HL-60/S4 treated with phorbol 12-myristate 13-acetate at 8.2 ng/mL for 4 days and 3 days (cell line): ENCODE data around the gene CYP26B1.

Experiments
- in situ Hi-C: fragments of 300-500 bp; cut with MboI; formaldehyde crosslinking; loops from 2 replicates; pipeline ENCODE4 v1.15.0; 2022; ENCODE audit warnings: low sequenced_read_pairs

The CYP26B1 gene

DNA sequence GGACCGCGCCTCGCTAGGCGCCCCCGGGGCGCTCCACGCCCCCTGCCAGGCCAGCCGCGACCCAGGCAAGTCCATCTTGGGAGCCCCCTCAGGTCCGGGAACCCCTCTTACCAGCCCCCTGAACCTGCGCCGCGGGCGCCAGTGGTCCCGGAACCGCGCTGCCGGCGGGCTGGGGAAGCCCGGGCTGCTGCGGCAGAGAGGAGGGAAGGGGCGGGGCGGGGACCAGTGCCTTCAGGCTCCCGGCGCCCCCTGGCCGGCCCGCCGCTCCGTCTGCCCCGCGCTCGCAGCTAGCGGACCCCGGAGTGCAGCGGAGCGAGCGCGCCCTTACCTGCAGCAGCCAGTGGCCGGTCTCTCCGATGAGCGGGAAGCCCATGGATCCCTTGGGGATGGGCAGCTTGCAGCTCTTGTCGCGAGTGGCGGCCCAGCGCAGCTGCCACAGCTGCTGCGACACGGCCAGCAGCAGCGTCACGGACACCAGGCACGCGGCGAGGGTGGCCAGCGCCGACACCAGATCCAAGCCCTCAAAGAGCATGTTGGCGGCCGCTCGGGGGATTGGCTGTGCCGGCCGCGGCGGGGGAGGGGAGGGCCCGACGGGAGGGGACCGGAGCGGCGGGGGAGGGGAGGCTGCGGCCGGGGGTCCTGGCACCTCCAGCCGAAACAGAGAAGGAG, at the start of gene CYP26B1:
Gene CYP26B1, minus strand, starts transcription at position 560 of the 669 bp plus-strand sequence. Its CDS starts 28 bp downstream, at position 532.
- in situ Hi-C loops: no loop called here

DNA sequence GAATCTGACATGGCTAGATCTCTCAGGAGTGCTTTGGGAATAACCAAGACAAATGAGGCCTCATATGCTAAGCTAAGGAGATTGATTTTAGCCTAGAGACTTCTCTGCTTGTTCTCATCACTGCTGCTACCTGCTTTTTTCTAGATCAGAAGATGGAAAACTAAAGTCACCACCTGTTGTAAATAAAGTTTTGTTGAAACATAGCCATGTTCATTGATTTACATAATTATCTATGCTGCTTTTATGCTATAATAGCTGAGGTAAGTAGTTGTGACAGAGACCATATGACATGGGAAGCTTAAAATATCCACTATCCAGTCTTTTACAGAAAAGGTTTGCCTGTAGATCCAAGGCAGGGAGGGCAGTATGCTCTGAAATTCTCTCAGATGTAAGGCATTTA, 46.1 kb upstream of the CYP26B1 start:
- in situ Hi-C loops: no loop called here

DNA sequence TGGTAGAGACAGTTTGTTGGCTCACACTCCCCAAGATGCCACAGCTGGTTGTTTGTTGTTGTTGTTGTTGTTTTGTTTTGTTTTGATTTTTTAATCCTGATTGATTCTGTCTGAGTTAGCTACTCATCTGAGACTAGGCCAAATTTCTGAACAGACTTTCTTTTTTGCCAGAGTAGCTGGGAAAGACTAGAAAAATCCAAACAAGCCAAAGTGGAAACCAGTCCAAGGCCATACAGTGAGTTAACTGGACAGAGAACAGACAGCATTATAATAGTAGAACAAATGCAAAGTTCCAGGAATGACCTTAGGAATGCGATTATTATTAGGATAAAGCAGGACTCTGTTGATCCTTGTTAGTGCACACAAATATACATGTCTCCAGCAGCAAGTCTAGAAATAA, 43.8 kb upstream of the CYP26B1 start:
- in situ Hi-C loops: no loop called here

- in situ Hi-C loops: no loop called here
Observed at GRCh38 chr2:72185206-72185605, 37.5 kb upstream of the CYP26B1 start.

- in situ Hi-C loops: no loop called here
Observed at GRCh38 chr2:72183466-72183865, 35.8 kb upstream of the CYP26B1 start.

GRCh38 chr2:72183016-72183415, 35.4 kb upstream of the CYP26B1 start:
- in situ Hi-C loops: no loop called here

DNA sequence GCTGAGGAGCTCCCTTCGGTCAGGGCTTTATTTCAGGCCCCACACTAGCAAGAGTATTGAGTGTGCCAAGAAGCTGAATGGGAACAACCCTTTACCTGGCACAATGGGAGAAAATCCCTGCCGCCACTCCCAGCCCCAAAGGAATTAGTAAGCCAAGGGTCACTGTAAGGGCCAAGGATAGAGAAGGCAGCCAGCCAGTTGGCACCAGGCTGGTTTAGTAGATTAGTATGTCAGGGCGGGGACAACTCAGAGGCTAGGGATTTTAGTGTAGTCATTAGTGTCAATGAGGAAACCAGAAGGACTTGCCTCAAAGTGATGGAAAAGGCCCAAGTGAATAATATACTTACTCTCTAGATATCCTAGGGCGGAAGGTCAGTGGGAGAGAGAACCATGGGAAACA, 34.9 kb upstream of the CYP26B1 start:
- in situ Hi-C loops: no loop called here

DNA sequence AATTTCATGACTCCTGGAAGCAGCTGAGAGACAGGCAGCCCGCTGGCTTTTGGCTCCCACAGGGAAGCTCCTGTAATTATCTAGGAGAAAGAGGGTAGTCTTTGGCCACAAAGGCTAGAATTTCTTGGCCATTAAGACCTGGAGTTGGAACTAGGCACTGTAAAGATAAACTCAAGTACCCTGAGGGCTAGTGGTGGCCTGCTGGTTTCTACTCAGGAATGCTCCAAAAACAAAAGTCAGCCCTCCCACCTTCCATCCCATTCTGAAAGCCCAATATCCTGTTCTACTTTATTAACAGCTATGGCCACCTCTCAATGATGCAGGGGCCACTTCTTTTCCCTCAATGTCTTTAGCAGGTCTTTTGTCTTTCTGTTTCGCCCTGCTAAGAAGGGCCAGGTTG, 34.0 kb upstream of the CYP26B1 start:
- in situ Hi-C loops: no loop called here

- in situ Hi-C loops: no loop called here
Observed at GRCh38 chr2:72180351-72180750, 32.7 kb upstream of the CYP26B1 start.

DNA sequence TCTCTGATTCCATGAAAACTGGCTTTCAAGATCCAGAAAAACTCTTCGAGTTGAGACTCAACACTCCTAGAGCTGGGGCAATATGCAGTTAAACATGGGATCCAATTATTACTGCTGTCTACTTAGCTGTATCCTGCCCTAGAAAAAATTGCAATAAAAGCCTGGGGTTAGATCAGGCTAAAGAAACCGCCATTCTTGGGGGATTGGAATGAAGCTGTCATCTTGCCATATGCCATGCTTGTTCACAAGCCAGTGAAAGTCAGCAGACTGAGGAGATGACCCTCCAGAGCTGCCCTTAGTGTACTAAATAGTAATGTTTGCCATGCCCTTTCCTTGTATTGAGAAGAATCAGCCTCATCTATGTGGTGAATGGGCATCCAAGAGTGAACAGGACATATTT, 30.9 kb upstream of the CYP26B1 start:
- in situ Hi-C loops: no loop called here

- in situ Hi-C loops: no loop called here
Observed at GRCh38 chr2:72176281-72176680, 28.6 kb upstream of the CYP26B1 start.

DNA sequence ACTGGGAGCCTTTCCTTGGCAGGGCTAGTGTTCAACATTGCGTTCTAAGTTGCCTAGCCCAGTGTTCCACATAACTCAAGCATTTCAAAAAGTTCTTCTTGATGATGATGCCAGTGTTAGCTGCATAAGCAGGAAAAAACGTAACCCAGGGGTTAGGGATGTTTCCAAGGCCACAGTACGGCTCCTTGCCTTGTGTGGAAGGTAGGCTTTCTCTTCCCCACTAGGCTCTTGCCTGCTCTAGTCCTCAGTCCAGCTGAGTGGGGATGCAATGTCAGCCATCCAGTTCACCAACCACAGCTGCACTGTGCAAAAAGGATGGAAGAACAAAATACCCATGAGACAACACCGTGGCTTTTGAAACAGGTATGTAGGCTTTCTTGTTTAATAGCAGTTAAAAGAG, 28.0 kb upstream of the CYP26B1 start:
- in situ Hi-C loops: no loop called here

DNA sequence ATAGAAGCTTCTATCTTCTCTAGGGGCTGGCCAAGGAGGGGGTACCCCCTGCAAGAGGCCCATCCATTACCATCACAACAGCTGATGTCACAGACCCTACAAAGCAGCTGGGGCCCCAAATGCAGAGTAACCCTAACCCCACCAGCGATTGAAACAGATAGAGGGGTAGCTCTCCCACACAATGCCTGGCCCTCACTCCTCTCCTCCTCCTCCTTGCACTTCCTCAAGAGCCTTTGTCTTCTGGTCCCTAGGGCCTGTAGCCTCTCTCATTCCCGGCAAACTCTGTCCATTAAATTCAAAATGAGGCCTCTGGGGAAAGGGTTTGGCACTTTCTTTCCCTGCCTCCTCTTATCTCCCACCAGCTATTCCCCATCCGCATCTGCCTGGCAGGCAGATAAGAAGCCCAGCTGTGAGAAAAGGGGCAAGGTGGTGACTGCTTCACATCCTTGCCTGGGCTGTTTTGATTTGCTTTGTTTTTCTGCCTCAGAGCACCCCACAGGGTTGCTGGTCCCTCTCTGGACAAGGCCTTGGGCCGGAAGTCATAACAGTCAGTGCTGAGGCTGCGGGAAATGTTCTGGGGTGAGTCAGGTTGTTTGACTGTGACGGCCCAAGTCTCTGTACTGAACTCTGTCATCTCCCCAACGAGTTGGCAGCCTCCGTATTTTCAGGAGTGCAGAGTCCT, 26.1 kb upstream of the CYP26B1 start:
- in situ Hi-C loops: loop anchor here (25.0 kb wide), 1 partner anchor 636 kb away; no protein-coding TSS in a partner anchor

GRCh38 chr2:72172478-72172877, 24.8 kb upstream of the CYP26B1 start:
- in situ Hi-C loops: loop anchor here (25.0 kb wide), 1 partner anchor 635 kb away; no protein-coding TSS in a partner anchor

DNA sequence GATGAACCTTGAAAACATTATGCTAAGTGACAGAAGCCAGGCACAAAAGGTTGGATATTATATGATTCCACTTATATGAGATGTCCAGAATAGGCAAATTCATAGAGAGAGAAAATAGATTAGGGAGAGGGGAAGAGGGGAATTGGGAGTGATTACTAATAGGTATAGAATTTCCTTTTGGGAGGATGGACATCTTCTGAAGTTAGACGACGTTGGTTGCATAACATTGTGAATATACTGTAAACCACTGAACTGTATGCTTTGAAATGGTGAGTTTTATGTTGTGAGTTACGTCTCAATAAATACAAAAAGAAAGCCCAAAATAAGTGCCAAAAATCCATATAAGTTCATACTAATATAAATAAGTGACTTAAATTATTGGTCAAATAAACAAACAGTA, 18.6 kb upstream of the CYP26B1 start:
- in situ Hi-C loops: loop anchor here (25.0 kb wide), 1 partner anchor 629 kb away; no protein-coding TSS in a partner anchor

GRCh38 chr2:72165792-72166191, 18.1 kb upstream of the CYP26B1 start:
- in situ Hi-C loops: loop anchor here (25.0 kb wide), 1 partner anchor 628 kb away; no protein-coding TSS in a partner anchor

DNA sequence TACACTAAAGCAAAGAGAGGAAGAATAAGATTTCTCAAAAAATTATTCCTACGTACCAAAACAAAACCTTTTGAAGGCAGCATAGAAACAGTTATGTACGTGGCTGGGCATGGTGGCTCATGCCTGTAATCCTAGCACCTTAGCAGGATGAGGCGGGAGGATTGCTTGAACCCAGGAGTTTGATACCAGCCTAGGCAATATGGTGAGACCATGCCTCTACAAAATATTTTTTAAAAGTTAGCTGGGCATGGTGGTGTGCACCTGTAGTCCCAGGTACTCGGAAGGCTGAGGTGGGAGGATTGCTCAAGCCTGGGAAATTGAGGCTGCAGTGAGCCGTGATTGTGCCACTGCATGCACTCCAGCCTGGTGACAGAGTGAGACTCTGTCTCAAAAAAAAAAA, 14.9 kb upstream of the CYP26B1 start:
- in situ Hi-C loops: loop anchor here (25.0 kb wide), 1 partner anchor 625 kb away; no protein-coding TSS in a partner anchor

DNA sequence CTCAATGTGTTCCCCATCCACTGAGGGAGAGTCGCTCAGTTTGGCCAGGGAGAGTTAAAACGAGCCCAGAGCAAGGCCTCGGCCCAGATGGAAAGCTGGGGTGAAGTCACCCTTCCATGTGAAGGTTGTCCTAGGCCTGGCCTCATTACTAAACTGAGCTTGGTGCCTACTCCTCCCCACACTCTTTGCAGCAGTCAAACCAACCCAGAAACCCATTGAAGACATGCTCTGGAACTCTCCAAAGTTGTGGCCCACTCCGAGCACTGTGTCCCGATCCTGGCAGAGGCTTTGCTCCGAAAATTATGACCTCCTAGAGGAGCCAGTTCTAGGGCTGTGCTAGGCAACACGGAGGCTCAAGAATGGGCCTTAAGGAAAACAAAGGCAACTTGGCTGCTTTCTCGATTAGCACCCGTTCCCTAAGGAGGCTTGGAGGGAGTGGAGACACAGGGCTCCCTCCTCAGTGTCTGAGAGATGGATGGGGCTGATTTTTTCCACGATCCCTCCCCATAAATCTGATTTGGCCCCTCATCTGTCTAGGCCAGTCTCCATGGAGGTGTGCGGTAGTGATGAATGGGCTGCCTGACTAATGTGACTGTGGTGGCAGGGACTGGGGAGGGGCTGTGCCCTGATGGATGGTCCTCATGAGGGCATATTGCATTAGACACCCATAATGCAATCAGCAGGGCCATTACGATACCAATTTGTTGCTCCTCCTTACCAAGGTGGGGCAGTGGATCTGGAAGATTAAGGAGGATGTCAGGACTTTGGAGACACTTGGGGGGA, 11.7 kb upstream of the CYP26B1 start:
- in situ Hi-C loops: loop anchor here (25.0 kb wide), 1 partner anchor 622 kb away; no protein-coding TSS in a partner anchor

DNA sequence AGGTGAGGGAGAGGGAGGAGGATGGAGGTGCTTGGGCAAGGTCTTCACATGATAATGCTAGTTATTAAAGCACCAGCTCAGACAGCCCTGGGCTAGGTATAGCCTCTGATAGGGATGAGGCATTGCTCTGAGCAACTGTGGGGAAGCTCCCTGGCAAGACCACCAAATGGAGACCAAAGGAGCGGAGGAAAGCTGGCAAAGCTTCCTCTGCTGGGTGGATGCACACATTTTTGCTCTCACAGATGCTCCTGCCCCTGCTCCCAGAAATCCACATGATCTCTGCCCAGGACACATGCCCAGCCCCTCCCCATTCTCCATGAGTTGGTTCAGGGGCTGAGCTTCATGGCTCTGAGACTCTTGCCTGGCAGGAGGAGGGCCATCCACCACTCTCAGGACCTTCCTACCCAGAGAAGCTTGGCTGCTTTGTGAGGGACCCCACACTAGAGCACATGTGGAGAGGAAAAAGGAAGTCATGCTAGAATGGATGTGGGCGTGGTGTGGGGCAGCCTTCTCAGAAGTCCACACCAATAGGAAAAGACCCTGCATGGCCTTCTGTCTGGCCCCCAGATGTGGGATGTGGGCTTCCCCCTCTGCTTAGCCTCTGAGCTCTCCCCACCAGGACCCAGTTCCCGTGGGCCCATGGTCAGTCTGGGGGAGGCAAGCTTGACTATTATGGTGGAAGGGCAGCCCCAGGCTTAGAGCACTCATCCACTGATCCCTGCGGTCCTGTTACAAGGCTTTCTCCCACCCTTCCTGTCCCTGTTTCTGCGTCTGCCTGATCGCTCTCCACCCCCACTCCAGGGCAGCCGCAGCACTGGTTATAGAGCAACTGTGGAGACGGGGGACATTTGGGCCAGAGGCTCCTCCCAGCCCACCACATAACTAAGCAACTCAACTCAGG, 10.5 kb upstream of the CYP26B1 start:
- in situ Hi-C loops: loop anchor here (25.0 kb wide), 1 partner anchor 621 kb away; no protein-coding TSS in a partner anchor

DNA sequence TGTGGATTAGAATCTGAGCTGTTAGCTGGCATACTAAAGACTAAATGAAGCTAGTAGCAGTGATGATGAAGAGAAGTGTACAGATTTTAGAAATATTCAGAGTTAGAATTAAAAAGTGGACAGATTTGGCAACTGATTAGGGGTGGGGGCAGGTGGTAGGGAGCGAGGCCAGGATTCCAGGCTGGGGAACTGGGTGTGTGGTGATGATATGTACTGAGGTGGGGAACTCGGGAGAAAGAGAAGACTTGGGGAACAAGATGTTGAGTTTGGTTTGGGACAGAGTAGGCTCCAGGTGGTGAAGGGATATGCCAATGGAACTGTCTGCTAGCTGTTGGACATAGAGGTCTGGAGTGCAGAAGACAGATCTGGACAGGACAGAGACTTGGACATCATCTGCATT, 9.2 kb upstream of the CYP26B1 start:
- in situ Hi-C loops: loop anchor here (25.0 kb wide), 1 partner anchor 620 kb away; no protein-coding TSS in a partner anchor
